ENCODE data around the gene TSPAN10. TPM values are rescaled to one million over a fixed set of nuclear protein-coding genes. Genes with fewer than 3 reads are reported as not detected.
A peak's percentile ranks its signal among the peaks of the same experiment; 100 is the strongest.

TSPAN10 gene
- total and polyA plus RNA-seq, 2 of the 4 experiments (the other 2 are of a cell fraction): 1.4 to 4.5 TPM

DNA sequence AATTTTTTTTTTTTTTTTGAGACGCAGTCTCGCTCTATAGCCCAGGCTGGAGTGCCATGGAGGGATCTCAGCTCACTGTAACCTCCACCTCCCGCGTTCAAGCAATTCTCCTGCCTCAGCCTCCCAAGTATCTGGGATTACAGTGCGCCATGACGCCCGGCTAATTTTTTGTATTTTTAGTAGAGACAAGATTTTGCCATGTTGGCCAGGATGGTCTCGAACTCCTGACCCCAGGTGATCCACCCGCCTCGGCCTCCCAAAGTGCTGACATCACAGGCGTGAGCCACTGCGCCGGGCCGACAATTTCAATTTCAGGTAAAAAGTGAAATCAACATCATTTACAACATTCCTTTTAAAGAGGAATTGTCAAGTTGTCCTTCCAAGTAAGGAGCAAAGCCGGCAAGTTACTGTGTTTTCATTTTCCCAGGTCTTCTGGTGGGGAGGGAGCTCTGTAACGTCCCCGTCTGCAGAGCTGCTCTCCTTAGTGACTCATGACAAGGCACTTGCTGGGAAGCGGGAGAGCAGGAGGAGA lies 957 bp upstream of the TSPAN10 start:
- H2AK9ac ChIP-seq (replicated peaks; ENCODE audit: low read depth, low read length, poor library complexity): peak overlapping the region; percentile 95
- peak overlapping the region; percentile 45 for H2BK5ac ChIP-seq (ENCODE audit: low read depth, low read length, poor library complexity, severe bottlenecking)
- H2BK120ac ChIP-seq (ENCODE audit: low read depth, low read length): no peak overlapping the region
- WGBS, 2 experiments (ENCODE audit: extremely low coverage in 2 of 2, insufficient read length in 1 of 2): 22% methylated on average over 11 of the region's 18 CpGs; no CpG with 5 or more reads in 1 of the 2 experiments
- CTCF ChIA-PET: no interaction called here
- H2BK20ac ChIP-seq (ENCODE audit: low read depth, low read length): 0 out of 2 replicates have a peak overlapping the region, but pooled peaks have one; percentile 32
- H2AK5ac ChIP-seq (ENCODE audit: low read depth, low read length): peak overlapping the region; percentile 62
- H3K9me1 ChIP-seq (ENCODE audit: insufficient read depth, low read length): peaks cover 10% of the 10 kb centered on the region
- H3K9me3 ChIP-seq (ENCODE audit: control insufficient read depth, insufficient read depth, low read length): no peaks in the 10 kb centered on the region
- in situ Hi-C loops (cut with MboI; ENCODE audit: low sequenced_read_pairs): no loop called here
- H3K79me1 ChIP-seq (ENCODE audit: low read depth in 1 of 2, low read length in 2 of 2): peaks cover 0 to 28% of the 10 kb centered on the region in 2 experiments; a peak in 3 of 4 replicates
- peak overlapping the region; percentile 18; the same call in 1 of the 2 replicates for H4K91ac ChIP-seq (ENCODE audit: insufficient read depth, low read depth, low read length)
- H3K4me1 ChIP-seq (ENCODE audit: control insufficient read depth, insufficient read depth, low read length): peaks cover 6% of the 10 kb centered on the region
- H3K27ac ChIP-seq (ENCODE audit: insufficient read depth, low read length): peak overlapping the region; percentile 65
- dilution Hi-C loops (cut with HindIII; ENCODE audit: low sequenced_read_pairs, unreplicated experiment): no loop called here
- H3K36me3 ChIP-seq (ENCODE audit: control insufficient read depth, insufficient read depth, low read length): 0 out of 2 replicates have a peak, but pooled peaks cover 2% of the 10 kb centered on the region
- H4K5ac ChIP-seq (ENCODE audit: low read depth, low read length): no peak overlapping the region
- peak overlapping the region; percentile 91 for H3K14ac ChIP-seq (replicated peaks; ENCODE audit: low read depth, low read length)
- H4K20me1 ChIP-seq (ENCODE audit: insufficient read depth, low read length): peaks cover 49% of the 10 kb centered on the region
- peak overlapping the region; percentile 62; the same call in 1 of the 2 replicates for H3K56ac ChIP-seq (ENCODE audit: extremely low read depth, insufficient read depth, low read length)
- H4K8ac ChIP-seq (ENCODE audit: low read depth in 2 of 2, low read length in 2 of 2): peak overlapping the region in 1 of 2 experiments; percentile 63; a peak in 1 of 4 replicates
- no peaks in the 10 kb centered on the region for H3K27me3 ChIP-seq (ENCODE audit: control insufficient read depth, insufficient read depth, low read length)
- H3K4me2 ChIP-seq (ENCODE audit: low read depth, low read length): peak overlapping the region; percentile 88
- ATAC-seq (ENCODE audit: low read depth) (peak; percentile 58), DNase-seq (peak; percentile 60)
- H3K4me3 ChIP-seq (ENCODE audit: insufficient read depth, low read depth, low read length): peak overlapping the region; percentile 57
- intact Hi-C loops (cut with micrococcal nuclease): no loop called here
- no TSS peak for BruUV-seq (replicated peaks)
- H3K9ac ChIP-seq (ENCODE audit: low read depth, low read length): peak overlapping the region; percentile 75
- H2BK15ac ChIP-seq (ENCODE audit: low read depth, low read length): no peak overlapping the region
- POLR2A ChIA-PET (ENCODE audit: unreplicated experiment): interaction anchor here (0.6 kb wide), 1 partner anchor 15 kb away, joined by 3 read pairs; no protein-coding TSS in a partner anchor
- peak overlapping the region; percentile 82 for H2AFZ ChIP-seq (replicated peaks; ENCODE audit: low read length, poor library complexity)
- H3K18ac ChIP-seq (ENCODE audit: low read depth, low read length): no peak overlapping the region
- peak overlapping the region; percentile 97 for H3K23ac ChIP-seq (ENCODE audit: low read depth, low read length)
- peak overlapping the region; percentile 74 for H3K4ac ChIP-seq (ENCODE audit: low read depth, low read length)
- peak; percentile 16; the same call in 1 of the 2 replicates for TF ChIP-seq RAD21 (IDR thresholded peaks at IDR 0.05; ENCODE audit: low read length)
- no peak for TF ChIP-seq CHD1 (IDR thresholded peaks at IDR 0.05; ENCODE audit: low read depth, low read length)
- no peak for TF ChIP-seq FOS (IDR thresholded peaks at IDR 0.05; ENCODE audit: low read depth, low read length)
- TF ChIP-seq, protein P1, sequence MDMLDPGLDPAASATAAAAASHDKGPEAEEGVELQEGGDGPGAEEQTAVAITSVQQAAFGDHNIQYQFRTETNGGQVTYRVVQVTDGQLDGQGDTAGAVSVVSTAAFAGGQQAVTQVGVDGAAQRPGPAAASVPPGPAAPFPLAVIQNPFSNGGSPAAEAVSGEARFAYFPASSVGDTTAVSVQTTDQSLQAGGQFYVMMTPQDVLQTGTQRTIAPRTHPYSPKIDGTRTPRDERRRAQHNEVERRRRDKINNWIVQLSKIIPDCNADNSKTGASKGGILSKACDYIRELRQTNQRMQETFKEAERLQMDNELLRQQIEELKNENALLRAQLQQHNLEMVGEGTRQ (IDR thresholded peaks at IDR 0.05; ENCODE audit: low read depth, low read length): no peak
- TF ChIP-seq SMC3 (IDR thresholded peaks at IDR 0.05; ENCODE audit: low read depth, low read length): no peak
- 0 out of 2 replicates have a peak, but pooled peaks have one; percentile 20 for TF ChIP-seq MXI1 (IDR thresholded peaks at IDR 0.05; ENCODE audit: borderline replicate concordance, low read depth, low read length)
- TF ChIP-seq CEBPB (IDR thresholded peaks at IDR 0.05; ENCODE audit: low read depth, low read length): no peak
- TF ChIP-seq, protein P2, sequence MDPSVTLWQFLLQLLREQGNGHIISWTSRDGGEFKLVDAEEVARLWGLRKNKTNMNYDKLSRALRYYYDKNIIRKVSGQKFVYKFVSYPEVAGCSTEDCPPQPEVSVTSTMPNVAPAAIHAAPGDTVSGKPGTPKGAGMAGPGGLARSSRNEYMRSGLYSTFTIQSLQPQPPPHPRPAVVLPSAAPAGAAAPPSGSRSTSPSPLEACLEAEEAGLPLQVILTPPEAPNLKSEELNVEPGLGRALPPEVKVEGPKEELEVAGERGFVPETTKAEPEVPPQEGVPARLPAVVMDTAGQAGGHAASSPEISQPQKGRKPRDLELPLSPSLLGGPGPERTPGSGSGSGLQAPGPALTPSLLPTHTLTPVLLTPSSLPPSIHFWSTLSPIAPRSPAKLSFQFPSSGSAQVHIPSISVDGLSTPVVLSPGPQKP (IDR thresholded peaks at IDR 0.05; ENCODE audit: borderline replicate concordance, low read depth, low read length): no peak
- TF ChIP-seq, protein P3, sequence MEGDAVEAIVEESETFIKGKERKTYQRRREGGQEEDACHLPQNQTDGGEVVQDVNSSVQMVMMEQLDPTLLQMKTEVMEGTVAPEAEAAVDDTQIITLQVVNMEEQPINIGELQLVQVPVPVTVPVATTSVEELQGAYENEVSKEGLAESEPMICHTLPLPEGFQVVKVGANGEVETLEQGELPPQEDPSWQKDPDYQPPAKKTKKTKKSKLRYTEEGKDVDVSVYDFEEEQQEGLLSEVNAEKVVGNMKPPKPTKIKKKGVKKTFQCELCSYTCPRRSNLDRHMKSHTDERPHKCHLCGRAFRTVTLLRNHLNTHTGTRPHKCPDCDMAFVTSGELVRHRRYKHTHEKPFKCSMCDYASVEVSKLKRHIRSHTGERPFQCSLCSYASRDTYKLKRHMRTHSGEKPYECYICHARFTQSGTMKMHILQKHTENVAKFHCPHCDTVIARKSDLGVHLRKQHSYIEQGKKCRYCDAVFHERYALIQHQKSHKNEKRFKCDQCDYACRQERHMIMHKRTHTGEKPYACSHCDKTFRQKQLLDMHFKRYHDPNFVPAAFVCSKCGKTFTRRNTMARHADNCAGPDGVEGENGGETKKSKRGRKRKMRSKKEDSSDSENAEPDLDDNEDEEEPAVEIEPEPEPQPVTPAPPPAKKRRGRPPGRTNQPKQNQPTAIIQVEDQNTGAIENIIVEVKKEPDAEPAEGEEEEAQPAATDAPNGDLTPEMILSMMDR (conservative IDR thresholded peaks at IDR 0.05; ENCODE audit: low read depth, low read length): no peak
- no peak for TF ChIP-seq MAZ (IDR thresholded peaks at IDR 0.05; ENCODE audit: borderline replicate concordance, low read depth, low read length)
- TF ChIP-seq RFX5 (IDR thresholded peaks at IDR 0.05; ENCODE audit: low read depth, low read length): peak; percentile 93
- no peak for TF ChIP-seq RCOR1 (IDR thresholded peaks at IDR 0.05; ENCODE audit: insufficient replicate concordance, low read length)
- TF ChIP-seq POLR2A (IDR thresholded peaks at IDR 0.05; ENCODE audit: low read depth, low read length): no peak
- TF ChIP-seq BHLHE40 (IDR thresholded peaks at IDR 0.05; ENCODE audit: low read depth, low read length): no peak
- no peak for TF ChIP-seq MAFK (IDR thresholded peaks at IDR 0.05; ENCODE audit: low read depth, low read length)
